Stimulated activated CD4-positive, alpha-beta T cell treated with anti-CD3 and anti-CD28 coated beads, Interleukin-1b, Interleukin-23, amount 100 ng/mL, for 48 hours (primary cell): ENCODE measurements around the gene SLC28A1.
"Not testable (repeated sequence)": the region's sequence is repeated elsewhere in the genome, so short reads cannot be mapped to it uniquely, and the experiment has no call there.

ENCODE experiments used
- DNase-seq: peaks from one replicate; pipeline ENCODE4 v3.0.0-alpha.2; 2020

Gene SLC28A1

GRCh38 chr15:84910928-84911623 lies 26.6 kb downstream of the SLC28A1 start:
- no peak for DNase-seq

- DNase-seq = no peak
These were observed 27.6 kb downstream of the SLC28A1 start for GRCh38 chr15:84911879-84912660.

GRCh38 chr15:84913360-84913723 lies 28.9 kb downstream of the SLC28A1 start:
- no peak for DNase-seq

GRCh38 chr15:84914351-84914750 lies 29.9 kb downstream of the SLC28A1 start:
- no peak for DNase-seq

- peak; percentile 77 for DNase-seq
These were observed 30.6 kb downstream of the SLC28A1 start for GRCh38 chr15:84914909-84915605.

- no peak for DNase-seq
These were observed 31.1 kb downstream of the SLC28A1 start for GRCh38 chr15:84915606-84915958.

- no peak for DNase-seq
These were observed 33.0 kb downstream of the SLC28A1 start for GRCh38 chr15:84917452-84917851.

- no peak for DNase-seq
These were observed 34.7 kb downstream of the SLC28A1 start for GRCh38 chr15:84919106-84919667.

GRCh38 chr15:84921121-84921520 lies 36.7 kb downstream of the SLC28A1 start:
- DNase-seq = no peak

- no peak for DNase-seq
These were observed 38.1 kb downstream of the SLC28A1 start for GRCh38 chr15:84922530-84922929.

- DNase-seq = no peak
These were observed 39.7 kb downstream of the SLC28A1 start for GRCh38 chr15:84924077-84924731.

- DNase-seq = not testable (repeated sequence)
These were observed 40.5 kb downstream of the SLC28A1 start for GRCh38 chr15:84924821-84925569.

GRCh38 chr15:84925906-84926305 lies 41.4 kb downstream of the SLC28A1 start:
- no peak for DNase-seq

GRCh38 chr15:84926491-84927230 lies 42.2 kb downstream of the SLC28A1 start:
- no peak for DNase-seq

- no peak for DNase-seq
These were observed 44.3 kb downstream of the SLC28A1 start for GRCh38 chr15:84928843-84929168.

GRCh38 chr15:84929795-84930603 lies 45.5 kb downstream of the SLC28A1 start:
- DNase-seq = peak; percentile 8

- DNase-seq = no peak
These were observed 50.7 kb downstream of the SLC28A1 start for GRCh38 chr15:84934942-84935729.

- DNase-seq = no peak
These were observed 52.7 kb downstream of the SLC28A1 start for GRCh38 chr15:84937144-84937543.

GRCh38 chr15:84938726-84939125 lies 54.3 kb downstream of the SLC28A1 start:
- DNase-seq = no peak

GRCh38 chr15:84940399-84940798 lies 55.9 kb downstream of the SLC28A1 start:
- no peak for DNase-seq
